Naive thymus-derived CD8-positive, alpha-beta T cell (primary cell): ENCODE results near the gene PTGR2. TPM values are rescaled to one million over a fixed set of nuclear protein-coding genes. Genes with fewer than 3 reads are reported as not detected.

ENCODE experiments used
- ATAC-seq, 2 donors: fragments of 150-1000 bp; cut with Tn5 transposase in 1 of 2; sonication (Bioruptor Pico), chemical (Tn5 transposase) in 1 of 2; 1 replicate in 1 of 2; 2 replicates in 1 of 2; pipeline ENCODE4 v1.10.0; 2021; ENCODE audit warnings: mild to moderate bottlenecking in 2 of 2, moderate library complexity in 2 of 2
- POLR2A ChIA-PET: fragments of 350-600 bp; sonication (Branson Sonifier 250); formaldehyde crosslinking; loops from one replicate; lab custom pipeline; 2021; ENCODE audit warnings: antibody characterized with exemption; lab: Charles Lee
- DNase-seq, 10 donors: peaks; one replicate each; pipeline versions ENCODE4 v3.0.0 to v3.0.0-alpha.2; 2020 to 2022
- H3K27ac Mint-ChIP-seq, 10 donors: one replicate each; pipeline ENCODE4 v1.8.0; 2020 to 2022; ENCODE audit warnings: mild to moderate bottlenecking in 10 of 10, mixed read lengths in 10 of 10, moderate library complexity in 4 of 10, inconsistent platforms in 1 of 10
- H3K27me3 Mint-ChIP-seq, 5 donors: one replicate each; pipeline ENCODE4 v1.8.0; 2021 to 2022; ENCODE audit warnings: mixed read lengths in 5 of 5
- H3K36me3 Mint-ChIP-seq, 3 donors: one replicate each; pipeline ENCODE4 v1.8.0; 2020 to 2022; ENCODE audit warnings: mixed read lengths in 3 of 3, mild to moderate bottlenecking in 2 of 3, inconsistent platforms in 1 of 3
- H3K4me1 Mint-ChIP-seq, 4 donors: one replicate each; pipeline ENCODE4 v1.8.0; 2021 to 2022; ENCODE audit warnings: mixed read lengths in 4 of 4
- H3K4me3 Mint-ChIP-seq, 10 donors: one replicate each; pipeline ENCODE4 v1.8.0; 2020 to 2022; ENCODE audit warnings: mild to moderate bottlenecking in 10 of 10, mixed read lengths in 10 of 10, moderate library complexity in 6 of 10, inconsistent platforms in 1 of 10
- H3K9me3 Mint-ChIP-seq, 9 donors: one replicate each; pipeline ENCODE4 v1.8.0; 2020 to 2022; ENCODE audit warnings: mixed read lengths in 9 of 9, mild to moderate bottlenecking in 3 of 9, inconsistent platforms in 1 of 9, moderate library complexity in 1 of 9
- polyA plus RNA-seq, 3 donors: library from polyadenylated mRNA; unstranded; fragments of 300-500 nt; fragmentation: Illumina TruSeq; gene quantifications; one replicate each; pipeline ENCODE4 v1.2.3, GENCODE V29; 2021
- total RNA-seq, 8 experiments: library from RNA in 2 of 8; stranded (reverse) in 2 of 8; gene quantifications; one replicate each; pipeline ENCODE4 v1.2.3 and lab custom pipeline; 2021 to 2026

The PTGR2 gene
- total and polyA plus RNA-seq, 5 experiments from 2014 or later = 4.4 to 9.4 (median 5.9) TPM

DNA sequence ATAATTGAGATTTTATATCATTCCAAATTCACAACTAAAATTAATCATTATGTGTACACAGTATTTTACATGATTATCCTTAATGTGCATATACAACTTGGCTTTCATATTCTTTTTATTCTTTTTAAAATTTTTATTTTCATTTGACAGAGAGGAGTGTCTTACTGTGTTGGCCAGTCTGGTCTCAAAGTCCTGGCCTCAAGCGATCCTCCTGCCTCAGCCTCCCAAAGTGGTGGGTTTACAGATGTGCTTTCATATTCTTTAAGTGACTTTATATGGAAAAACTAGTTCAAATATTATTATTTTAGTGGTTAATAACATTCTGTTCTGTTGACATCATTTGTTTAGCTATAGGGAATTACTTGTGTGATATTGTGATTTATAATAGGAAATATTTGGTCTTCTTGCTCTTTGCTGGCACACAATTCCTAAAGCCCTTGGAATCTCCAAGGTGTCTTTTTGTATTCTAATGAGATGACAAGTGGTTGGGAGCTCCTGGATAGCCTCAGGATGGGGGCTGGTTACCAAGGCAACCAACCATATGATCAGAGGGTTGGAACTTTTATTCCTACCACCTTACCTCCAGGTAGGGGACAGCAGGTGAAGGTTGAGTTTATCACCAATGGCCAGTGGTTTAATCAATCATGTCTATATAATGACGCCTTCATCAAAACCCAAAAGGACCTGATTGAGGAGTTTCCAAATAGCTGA lies 19.0 kb downstream of the PTGR2 start:
- Mint-ChIP-seq H3K4me1 (peaks cover 0 to 2% (median 0%) of the 10 kb centered on the region in 4 donors), H3K36me3 (peaks cover 0 to 41% (median 8%) of the 10 kb centered on the region in 3 donors), H3K27me3 (no peaks in the 10 kb centered on the region), H3K27ac (no peak overlapping the region), H3K4me3 (no peak overlapping the region), H3K9me3 (no peaks in the 10 kb centered on the region)
- ATAC-seq = no peak
- POLR2A ChIA-PET = interaction anchor here (0.6 kb wide), 1 partner anchor 68 kb away, joined by 3 read pairs; no protein-coding TSS in a partner anchor
- DNase-seq = no peak

DNA sequence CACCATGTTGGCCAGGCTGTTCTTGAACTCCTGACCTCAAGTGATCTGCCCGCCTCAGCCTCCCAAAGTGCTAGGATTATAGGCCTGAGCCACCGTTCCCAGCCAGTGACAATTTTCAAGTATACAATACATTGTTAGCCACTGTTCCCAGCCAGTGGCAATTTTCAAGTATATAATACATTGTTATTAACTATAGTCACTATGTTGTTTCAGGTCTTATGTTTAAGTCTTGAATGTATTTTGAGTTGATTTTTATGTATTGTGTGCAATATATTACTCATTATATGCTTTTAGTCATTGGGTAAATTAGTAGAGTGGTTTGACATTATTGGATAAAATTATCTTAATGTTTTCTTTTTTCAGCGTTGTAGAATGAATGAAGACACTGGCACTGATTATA lies 22.0 kb downstream of the PTGR2 start:
- POLR2A ChIA-PET = no interaction called here
- no peaks in the 10 kb centered on the region for H3K9me3 Mint-ChIP-seq
- ATAC-seq (no peak), DNase-seq (no peak)
- no peaks in the 10 kb centered on the region for H3K27me3 Mint-ChIP-seq
- H3K4me1 Mint-ChIP-seq = no peaks in the 10 kb centered on the region
- H3K4me3 Mint-ChIP-seq = no peak overlapping the region
- peaks cover 0 to 23% (median 5%) of the 10 kb centered on the region in 3 donors for H3K36me3 Mint-ChIP-seq
- H3K27ac Mint-ChIP-seq = no peak overlapping the region

DNA sequence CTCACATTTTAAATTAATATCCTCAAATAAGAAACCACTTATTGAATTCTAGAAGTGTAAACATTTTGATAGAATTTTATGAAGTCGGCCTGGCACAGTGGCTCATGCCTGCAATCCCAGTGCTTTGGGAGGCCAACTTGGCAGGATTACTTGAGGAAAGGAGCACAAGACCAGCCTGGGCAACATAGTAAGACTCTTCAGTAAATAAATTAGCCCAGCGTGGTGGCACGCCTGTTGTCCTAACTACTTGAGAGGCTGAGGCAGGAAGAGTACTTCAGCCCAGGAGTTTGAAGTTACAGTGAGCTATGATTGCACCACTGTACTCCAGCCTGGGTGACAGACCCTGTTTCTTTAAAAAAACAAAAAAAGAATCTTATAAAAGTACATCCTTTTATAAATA lies 26.2 kb downstream of the PTGR2 start:
- H3K4me1 Mint-ChIP-seq = no peaks in the 10 kb centered on the region
- POLR2A ChIA-PET = interaction anchor here (0.6 kb wide), 1 partner anchor 178 kb away, joined by 4 read pairs; no protein-coding TSS in a partner anchor
- no peak overlapping the region for H3K27ac Mint-ChIP-seq
- no peak overlapping the region for H3K4me3 Mint-ChIP-seq
- H3K9me3 Mint-ChIP-seq = no peaks in the 10 kb centered on the region
- H3K27me3 Mint-ChIP-seq = no peaks in the 10 kb centered on the region
- DNase-seq (no peak), ATAC-seq (no peak)
- H3K36me3 Mint-ChIP-seq = peaks cover 0 to 18% (median 5%) of the 10 kb centered on the region in 3 donors

DNA sequence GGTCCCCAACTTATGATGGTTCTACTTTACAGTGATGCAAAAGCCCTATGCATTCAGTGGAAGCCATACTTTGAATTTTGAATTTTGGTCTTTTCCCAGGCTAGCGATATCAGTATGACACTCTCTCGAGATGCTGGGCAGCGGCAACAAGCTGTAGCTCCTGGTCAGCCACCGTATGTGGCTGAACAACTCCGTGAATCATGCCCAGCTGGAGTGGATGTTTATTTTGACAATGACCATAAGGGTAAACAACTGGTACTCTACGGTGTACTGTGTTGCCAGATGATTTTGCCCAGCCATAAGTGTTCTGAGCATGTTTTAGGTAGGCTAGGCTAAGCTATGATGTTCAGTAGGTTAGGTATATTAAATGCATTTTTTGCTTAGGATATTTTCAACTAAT lies 26.8 kb downstream of the PTGR2 start:
- H3K27ac Mint-ChIP-seq = no peak overlapping the region
- no peak for DNase-seq
- peaks cover 0 to 18% (median 5%) of the 10 kb centered on the region in 3 donors for H3K36me3 Mint-ChIP-seq
- ATAC-seq = no peak
- H3K9me3 Mint-ChIP-seq = no peaks in the 10 kb centered on the region
- no peaks in the 10 kb centered on the region for H3K27me3 Mint-ChIP-seq
- no peaks in the 10 kb centered on the region for H3K4me1 Mint-ChIP-seq
- POLR2A ChIA-PET = no interaction called here
- no peak overlapping the region for H3K4me3 Mint-ChIP-seq

DNA sequence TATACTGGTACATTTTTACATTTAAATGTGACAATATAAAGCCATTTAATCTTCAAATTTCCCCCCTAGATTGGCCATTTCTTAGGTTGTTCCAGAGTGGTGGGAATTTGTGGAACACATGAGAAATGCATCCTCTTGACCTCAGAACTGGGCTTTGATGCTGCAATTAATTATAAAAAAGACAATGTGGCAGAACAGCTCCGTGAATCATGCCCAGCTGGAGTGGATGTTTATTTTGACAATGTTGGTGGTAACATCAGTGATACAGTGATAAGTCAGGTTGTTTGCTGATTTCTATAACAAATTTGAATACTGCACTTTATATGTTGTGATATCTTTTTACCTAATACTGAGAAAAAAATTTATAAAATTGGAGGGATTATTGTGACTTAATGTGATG lies 27.4 kb downstream of the PTGR2 start:
- ATAC-seq (no peak), DNase-seq (no peak)
- POLR2A ChIA-PET = no interaction called here
- no peak overlapping the region for H3K27ac Mint-ChIP-seq
- H3K4me1 Mint-ChIP-seq = no peaks in the 10 kb centered on the region
- H3K9me3 Mint-ChIP-seq = no peaks in the 10 kb centered on the region
- peaks cover 0 to 16% (median 5%) of the 10 kb centered on the region in 3 donors for H3K36me3 Mint-ChIP-seq
- no peaks in the 10 kb centered on the region for H3K27me3 Mint-ChIP-seq
- H3K4me3 Mint-ChIP-seq = no peak overlapping the region

DNA sequence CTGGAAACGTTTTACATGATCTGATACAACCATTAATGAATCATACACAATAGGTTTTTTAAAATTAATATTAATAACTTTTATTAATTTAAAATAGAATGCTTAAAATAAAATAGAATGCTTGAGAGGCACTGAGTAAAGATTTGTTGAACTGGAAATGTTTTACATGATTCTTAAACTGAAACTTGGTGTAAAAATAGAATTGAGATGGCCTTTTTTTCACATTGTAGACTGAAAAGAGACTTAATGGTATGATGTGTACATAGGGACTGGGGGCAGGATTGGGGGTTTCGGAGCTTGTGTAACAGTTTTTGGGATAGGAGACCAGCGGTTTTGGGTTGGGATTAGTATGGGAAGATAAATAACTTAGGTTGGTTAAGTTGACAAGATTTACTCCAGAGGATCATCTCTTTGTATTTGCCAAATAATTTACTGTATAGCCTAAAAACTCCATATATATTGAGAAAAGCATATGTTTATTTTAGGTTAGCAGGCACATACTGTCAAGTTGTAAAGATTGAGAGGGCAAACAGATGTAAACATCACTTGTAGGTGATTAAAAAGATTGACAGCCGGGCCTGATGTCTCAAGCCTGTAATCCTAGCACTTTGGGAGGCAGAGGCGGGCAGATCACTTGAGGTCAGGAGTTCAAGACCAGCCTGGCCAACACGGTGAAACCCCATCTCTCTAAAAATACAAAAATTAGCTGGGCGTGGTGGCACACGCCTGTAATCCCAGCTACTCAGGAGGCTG lies 33.0 kb downstream of the PTGR2 start:
- Mint-ChIP-seq H3K27ac (peak overlapping the region in 9 of 10 donors; percentile 65 to 100 (median 99)), H3K36me3 (peaks cover 0 to 2% (median 0%) of the 10 kb centered on the region in 3 donors), H3K9me3 (no peaks in the 10 kb centered on the region), H3K4me1 (peaks cover 18 to 46% (median 45%) of the 10 kb centered on the region in 4 donors), H3K27me3 (no peaks in the 10 kb centered on the region), H3K4me3 (peak overlapping the region; percentile 2 to 99 (median 96))
- POLR2A ChIA-PET = interaction anchor here (0.6 kb wide), 1 partner anchor 134 kb away, joined by 3 read pairs; no protein-coding TSS in a partner anchor
- ATAC-seq = no peak
- DNase-seq = no peak

DNA sequence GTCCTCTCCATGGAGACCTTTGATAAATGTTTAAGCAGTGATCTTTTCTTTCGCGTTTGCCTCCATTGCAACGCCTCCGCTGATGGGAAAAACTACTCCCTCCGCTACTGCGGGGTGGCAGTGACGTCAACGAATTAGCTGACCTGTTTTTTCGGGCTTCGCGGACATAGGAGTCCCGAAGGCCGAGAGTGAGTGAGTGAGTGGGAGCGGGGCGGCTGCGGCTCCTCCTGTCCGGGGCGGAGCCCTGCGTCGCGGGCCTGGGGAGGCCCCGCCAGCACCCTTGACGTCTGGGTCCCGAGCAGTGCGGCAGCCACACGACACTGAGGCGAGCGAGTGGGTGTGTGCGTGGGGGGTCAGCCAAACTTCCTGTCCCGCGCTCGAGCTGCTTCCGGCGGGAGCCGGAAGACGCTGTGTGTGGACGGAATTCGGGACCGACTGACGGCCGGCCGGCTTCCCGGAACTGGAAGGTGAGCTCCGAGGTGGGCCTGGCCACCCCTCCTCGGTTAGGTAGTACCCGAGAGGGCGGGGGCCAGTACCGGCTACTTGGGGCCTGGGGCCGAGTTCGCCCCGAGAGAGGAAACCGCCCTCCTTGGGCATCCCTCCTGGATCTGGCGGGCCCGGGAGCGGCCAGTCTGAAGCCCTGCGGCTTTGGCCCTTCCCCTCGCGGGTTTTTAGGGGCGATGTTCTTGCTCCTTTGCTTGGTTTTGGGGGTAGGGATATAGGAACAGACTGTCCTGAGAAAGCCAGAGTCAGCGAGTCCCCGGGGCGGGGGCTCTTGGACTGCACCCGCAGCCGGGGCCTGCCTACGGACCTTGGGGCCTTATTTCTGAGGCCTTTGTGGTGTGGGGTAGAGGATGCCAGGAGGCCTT lies 35.1 kb downstream of the PTGR2 start, which contains the start of gene ZNF410:
TSS of gene ZNF410 (plus strand) at position 411 of the 869 bp plus-strand sequence. CDS start 5,317 bp downstream, outside the sequence.
- DNase-seq (peak; percentile 75 to 91 (median 84)), ATAC-seq (peak; percentile 97)
- Mint-ChIP-seq H3K36me3 (peaks cover 0 to 11% (median 0%) of the 10 kb centered on the region in 3 donors), H3K4me3 (peak within 1 kb of the TSS; percentile 94 to 99 (median 98)), H3K9me3 (no peaks in the 10 kb centered on the region), H3K4me1 (peaks cover 22 to 56% (median 52%) of the 10 kb centered on the region in 4 donors), H3K27ac (peak within 1 kb of the TSS; percentile 98 to 100 (median 99)), H3K27me3 (no peaks in the 10 kb centered on the region)
- POLR2A ChIA-PET = interaction anchor here (1.0 to 2.0 kb wide), 7 partner anchors 34 to 396 kb away, joined by 3 to 14 read pairs (median 4); partner anchors contain the start of genes ALDH6A1, BBOF1, COQ6 and ENTPD5

DNA sequence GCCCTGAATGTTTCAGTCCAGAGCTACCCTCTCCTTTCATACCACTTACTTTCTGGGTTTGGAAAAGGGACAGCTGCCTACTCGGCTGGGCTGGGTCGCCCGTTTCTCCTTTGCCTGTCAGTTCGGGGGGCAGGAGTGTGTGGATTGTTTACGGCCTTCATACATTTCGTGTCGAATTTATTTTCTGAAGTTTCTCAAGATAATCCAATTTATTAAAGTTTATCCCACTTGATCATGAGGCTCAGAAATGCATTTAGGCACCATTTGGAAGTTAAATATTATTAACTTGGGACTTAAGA lies 35.6 kb downstream of the PTGR2 start:
- POLR2A ChIA-PET = interaction anchor here (1.0 to 2.0 kb wide), 6 partner anchors 35 to 396 kb away, joined by 3 to 14 read pairs (median 5); partner anchors contain the start of genes ALDH6A1, BBOF1, COQ6 and ENTPD5
- Mint-ChIP-seq H3K36me3 (peaks cover 0 to 16% (median 0%) of the 10 kb centered on the region in 3 donors), H3K27ac (peak overlapping the region; percentile 87 to 100 (median 99)), H3K9me3 (no peaks in the 10 kb centered on the region), H3K4me3 (peak overlapping the region; percentile 94 to 99 (median 98)), H3K27me3 (no peaks in the 10 kb centered on the region), H3K4me1 (peaks cover 25 to 60% (median 55%) of the 10 kb centered on the region in 4 donors)
- DNase-seq = no peak
- ATAC-seq = no peak

DNA sequence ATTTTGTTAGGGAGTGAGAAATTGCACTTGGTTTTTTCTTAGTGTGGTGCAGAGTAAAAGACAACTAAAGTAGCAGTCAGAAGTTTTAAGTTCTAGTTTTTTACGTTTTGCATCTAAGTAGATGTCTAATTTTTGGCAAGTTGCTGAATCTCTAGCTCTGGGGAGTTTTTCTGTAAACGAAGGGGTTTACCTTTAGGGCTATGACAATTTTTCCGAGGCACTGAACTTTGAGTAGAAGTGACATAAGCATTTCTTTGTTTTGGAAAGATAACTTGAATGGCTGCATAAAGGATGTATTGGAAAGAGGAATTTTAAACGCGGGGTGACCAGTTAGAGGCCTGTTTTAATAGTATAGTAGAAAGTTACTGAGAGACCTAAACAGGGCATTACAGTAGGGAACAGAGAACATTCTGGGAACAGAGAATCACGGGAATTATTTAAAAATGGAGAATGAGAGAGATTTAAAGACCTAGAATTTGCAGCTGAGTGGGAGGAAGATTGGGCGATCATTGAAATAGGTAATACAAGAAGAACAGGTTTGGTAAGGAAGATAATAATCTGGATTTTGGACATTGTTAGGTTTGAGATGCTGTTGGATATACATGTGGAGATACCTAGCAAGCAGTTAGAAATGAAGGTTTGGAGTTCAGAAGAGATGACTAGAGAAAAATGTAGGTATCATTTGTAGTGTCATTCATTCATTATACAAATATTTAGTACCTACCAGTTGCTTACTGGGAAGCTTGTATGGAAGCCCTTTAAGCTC lies 36.2 kb downstream of the PTGR2 start:
- ATAC-seq (no peak), DNase-seq (peak in 3 of 10 donors; percentile 13 to 32 (median 29))
- H3K27me3 Mint-ChIP-seq = no peaks in the 10 kb centered on the region
- H3K27ac Mint-ChIP-seq = peak overlapping the region; percentile 87 to 100 (median 99)
- H3K36me3 Mint-ChIP-seq = peaks cover 0 to 19% (median 0%) of the 10 kb centered on the region in 3 donors
- POLR2A ChIA-PET = interaction anchor here (0.5 to 1.8 kb wide), 5 partner anchors 36 to 131 kb away, joined by 3 to 14 read pairs (median 3); partner anchors contain the start of genes BBOF1, COQ6, ENTPD5 and FAM161B
- H3K4me3 Mint-ChIP-seq = peak overlapping the region; percentile 94 to 99 (median 98)
- H3K9me3 Mint-ChIP-seq = no peaks in the 10 kb centered on the region
- peaks cover 25 to 60% (median 55%) of the 10 kb centered on the region in 4 donors for H3K4me1 Mint-ChIP-seq

DNA sequence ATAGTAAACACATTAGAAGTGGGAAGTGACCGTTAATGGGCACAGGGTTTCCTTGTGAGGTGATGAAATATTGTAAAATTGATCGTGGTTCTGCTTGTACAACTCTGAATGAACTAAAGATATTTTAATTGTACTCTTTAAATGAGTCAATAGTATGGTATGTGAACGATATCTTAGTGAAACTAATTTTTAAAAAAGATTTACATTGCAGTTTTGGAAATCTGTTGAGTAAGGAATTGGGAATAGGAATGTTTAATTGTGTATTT lies 36.8 kb downstream of the PTGR2 start:
- Mint-ChIP-seq H3K27me3 (no peaks in the 10 kb centered on the region), H3K4me3 (peak overlapping the region in 9 of 10 donors; percentile 30 to 99 (median 98)), H3K4me1 (peaks cover 25 to 60% (median 55%) of the 10 kb centered on the region in 4 donors), H3K9me3 (no peaks in the 10 kb centered on the region), H3K27ac (peak overlapping the region in 9 of 10 donors; percentile 98 to 100 (median 99)), H3K36me3 (peaks cover 0 to 21% (median 0%) of the 10 kb centered on the region in 3 donors)
- ATAC-seq (no peak), DNase-seq (no peak)
- POLR2A ChIA-PET = interaction anchor here (0.5 to 0.9 kb wide), 4 partner anchors 37 to 177 kb away, joined by 3 to 5 read pairs (median 3); partner anchors contain the start of gene PTGR2

DNA sequence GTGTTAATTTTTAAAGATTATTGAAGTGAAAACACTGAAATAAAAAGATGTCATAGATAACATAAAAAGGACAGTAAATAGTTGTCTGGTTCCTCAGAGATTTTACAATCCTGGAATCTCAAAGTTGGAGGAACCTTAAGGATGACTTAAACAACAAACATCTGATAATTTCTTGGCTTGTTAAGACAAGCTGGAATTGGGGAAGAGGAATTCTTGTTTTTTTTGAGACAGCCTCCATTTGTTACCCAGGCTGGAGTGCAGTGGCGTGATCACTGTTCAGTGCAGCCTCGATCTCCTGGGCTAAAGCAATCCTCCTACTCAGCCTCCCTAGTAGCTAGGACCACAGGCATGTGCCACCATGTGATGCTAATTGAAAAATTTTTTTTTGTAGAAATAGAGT lies 37.3 kb downstream of the PTGR2 start:
- ATAC-seq (no peak), DNase-seq (no peak)
- POLR2A ChIA-PET = interaction anchor here (0.5 to 0.6 kb wide), 2 partner anchors 39 to 178 kb away, joined by 3 to 5 read pairs; no protein-coding TSS in a partner anchor
- Mint-ChIP-seq H3K27me3 (no peaks in the 10 kb centered on the region), H3K36me3 (peaks cover 3 to 27% (median 4%) of the 10 kb centered on the region in 3 donors), H3K4me3 (peak overlapping the region in 5 of 10 donors; percentile 47 to 99 (median 98)), H3K9me3 (no peaks in the 10 kb centered on the region), H3K27ac (peak overlapping the region in 9 of 10 donors; percentile 10 to 100 (median 99)), H3K4me1 (peaks cover 27 to 60% (median 55%) of the 10 kb centered on the region in 4 donors)
